LNCAP (cell line): ENCODE results near the gene TMEM108.

Experiments used
- TF ChIP-seq, protein P1 (sequence below): fragments of 450-650 bp; IDR thresholded peaks from 2 replicates; pipeline ENCODE4 v1.5.1; 2017; ENCODE audit warnings: mild to moderate bottlenecking

Gene TMEM108

DNA sequence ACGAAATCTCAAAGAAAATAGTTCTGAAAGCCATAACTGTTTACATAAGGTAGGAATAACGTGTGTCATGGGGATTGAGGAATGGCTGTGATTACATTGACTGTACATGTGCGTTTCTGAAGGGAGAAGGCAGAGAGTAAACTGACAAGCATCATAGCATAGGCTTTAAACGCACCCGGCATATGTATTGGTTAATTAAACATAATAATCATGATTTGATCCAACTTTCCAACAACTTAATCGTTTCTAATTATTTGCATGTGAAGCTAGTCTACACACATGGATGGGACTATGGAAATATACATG is 3.3 kb downstream of the TMEM108 start:
- TF ChIP-seq, protein P1, sequence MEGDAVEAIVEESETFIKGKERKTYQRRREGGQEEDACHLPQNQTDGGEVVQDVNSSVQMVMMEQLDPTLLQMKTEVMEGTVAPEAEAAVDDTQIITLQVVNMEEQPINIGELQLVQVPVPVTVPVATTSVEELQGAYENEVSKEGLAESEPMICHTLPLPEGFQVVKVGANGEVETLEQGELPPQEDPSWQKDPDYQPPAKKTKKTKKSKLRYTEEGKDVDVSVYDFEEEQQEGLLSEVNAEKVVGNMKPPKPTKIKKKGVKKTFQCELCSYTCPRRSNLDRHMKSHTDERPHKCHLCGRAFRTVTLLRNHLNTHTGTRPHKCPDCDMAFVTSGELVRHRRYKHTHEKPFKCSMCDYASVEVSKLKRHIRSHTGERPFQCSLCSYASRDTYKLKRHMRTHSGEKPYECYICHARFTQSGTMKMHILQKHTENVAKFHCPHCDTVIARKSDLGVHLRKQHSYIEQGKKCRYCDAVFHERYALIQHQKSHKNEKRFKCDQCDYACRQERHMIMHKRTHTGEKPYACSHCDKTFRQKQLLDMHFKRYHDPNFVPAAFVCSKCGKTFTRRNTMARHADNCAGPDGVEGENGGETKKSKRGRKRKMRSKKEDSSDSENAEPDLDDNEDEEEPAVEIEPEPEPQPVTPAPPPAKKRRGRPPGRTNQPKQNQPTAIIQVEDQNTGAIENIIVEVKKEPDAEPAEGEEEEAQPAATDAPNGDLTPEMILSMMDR, result no peak

DNA sequence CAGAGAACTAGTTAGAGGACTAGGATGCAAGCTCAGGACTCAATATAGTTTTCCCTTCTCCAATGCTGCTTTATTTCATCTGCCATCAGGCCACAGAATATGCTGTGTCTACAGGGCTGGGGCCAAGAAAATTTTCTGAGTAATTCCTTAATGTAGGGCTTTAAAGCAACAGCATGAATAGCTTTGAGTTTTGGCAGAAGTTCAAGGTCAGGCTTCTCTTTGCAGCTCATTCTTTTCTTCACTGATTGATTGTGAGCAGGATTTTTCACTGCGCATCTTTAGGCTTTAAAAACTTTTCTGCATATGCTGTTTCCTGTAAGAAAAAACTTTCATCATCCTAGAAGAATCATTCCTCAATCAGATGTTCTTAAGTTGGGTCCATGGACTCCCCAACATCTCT is 4.6 kb downstream of the TMEM108 start:
- TF ChIP-seq, protein P1, result no peak

DNA sequence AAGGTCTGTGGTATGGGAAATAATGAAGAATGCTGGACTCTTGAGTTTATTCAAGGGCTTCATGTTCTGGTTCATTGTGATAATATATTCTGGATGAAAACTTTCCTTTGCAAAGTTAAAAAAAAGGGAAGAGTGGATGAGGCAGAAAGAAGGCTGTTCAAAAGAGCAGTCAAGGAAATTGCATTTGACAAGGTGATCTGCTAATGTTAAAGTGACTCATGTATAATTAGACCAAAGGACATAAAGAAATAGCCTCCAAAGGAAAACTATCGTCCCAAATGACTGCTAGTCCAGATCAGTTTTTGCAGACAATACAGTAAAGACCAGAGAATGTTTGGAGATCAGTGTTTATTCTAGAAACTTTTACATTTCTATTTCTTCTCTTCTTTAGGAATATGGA is 9.8 kb downstream of the TMEM108 start:
- TF ChIP-seq, protein P1, result no peak

DNA sequence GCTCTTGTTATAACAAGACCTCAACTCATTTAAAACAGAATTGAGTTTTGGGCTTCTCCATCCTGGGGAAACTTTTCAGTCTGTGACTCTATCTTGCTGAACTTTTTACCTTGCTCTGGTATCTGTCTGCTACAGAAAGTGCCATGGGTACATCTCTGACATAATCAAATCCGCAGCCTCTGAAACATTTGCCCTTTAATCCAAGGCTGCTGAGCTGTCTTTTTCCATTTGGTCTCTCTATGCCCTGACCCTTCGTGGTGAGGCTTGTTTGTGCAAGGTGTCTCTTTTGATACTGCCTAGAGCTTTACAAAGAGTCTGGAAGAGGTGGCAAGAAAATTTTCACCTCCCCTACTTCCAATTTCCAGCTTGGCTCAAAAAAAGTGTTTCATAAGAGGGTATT is 11.3 kb downstream of the TMEM108 start:
- TF ChIP-seq, protein P1, result no peak

DNA sequence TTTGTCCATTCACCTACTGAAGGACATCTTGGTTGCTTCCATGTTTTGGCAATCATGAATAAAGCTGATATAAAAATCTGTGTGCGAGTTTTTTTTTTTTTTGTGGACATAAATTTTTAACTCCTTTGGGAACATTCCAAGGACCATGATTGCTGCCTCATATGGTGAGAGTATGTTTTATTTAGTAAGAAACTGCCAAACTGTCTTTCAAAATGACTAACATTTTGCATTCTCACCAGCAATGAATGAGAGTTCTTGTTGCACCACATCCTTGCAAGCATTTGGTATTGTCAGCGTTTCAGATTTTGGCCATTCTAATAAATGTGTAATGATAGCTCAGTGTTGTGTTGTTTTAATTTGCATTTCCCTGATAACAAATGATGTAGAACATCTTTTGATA is 12.7 kb downstream of the TMEM108 start:
- TF ChIP-seq, protein P1, result no peak

DNA sequence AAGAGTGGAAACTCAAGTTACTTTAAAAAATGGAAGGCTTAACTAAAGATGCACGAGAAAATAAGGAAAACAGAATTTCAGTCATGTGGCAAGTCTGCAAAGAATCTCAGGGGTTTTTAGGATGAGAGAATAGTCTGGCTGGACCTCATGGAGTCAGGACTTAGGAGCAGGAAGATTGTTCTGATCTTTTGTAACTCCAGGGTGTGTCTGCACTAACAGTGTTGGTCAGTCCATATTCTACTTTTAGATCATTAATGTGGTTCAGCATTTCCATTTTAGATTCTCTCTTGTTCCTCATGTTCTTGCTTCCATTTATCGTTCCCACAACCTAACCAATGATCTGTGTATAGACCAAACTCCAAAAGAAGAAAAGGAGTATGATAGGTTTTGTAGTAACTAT is 15.3 kb downstream of the TMEM108 start:
- TF ChIP-seq, protein P1, result no peak

DNA sequence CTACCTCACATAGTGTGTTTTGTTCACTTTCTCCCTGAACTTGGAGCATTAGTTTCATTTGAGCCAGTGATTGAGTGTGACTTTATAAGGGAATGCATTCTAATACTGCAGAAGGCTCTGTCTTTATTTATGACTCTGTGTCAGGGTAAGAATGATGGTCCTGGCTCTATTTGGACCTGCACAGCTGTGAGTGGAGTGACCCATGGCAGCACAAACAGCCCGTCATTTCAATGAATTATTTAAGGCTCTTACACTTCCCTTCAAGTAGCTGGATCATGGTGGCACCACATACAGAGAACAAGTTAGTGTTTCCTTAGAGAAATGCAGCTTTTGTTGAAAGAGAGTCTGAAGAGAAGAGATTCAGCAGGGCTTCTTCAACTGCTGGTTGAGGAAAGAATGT is 16.4 kb downstream of the TMEM108 start:
- TF ChIP-seq, protein P1, result no peak

DNA sequence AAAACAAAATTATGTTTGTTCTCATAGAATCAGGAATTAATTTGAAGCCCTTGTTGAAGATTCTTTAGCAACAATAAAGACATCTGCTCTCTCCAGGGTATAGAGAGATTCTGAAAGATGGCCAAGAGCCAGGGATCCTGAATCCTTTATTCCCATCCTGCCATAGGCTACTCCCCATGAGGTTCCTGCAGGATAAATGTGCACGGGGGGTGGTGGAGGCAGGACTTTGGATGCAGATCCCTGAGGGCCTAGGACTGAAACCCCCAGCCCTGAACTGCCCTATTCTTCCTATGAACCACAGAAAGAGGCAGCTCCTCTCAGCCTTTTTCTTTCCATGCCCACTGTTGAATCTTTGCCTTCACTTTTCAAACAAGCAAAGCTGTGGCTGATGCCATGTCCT is 17.1 kb downstream of the TMEM108 start:
- TF ChIP-seq, protein P1, result no peak
